Neural progenitor cell (in vitro differentiated cells): ENCODE data around the gene CSTF2. TPM values are rescaled to one million over a fixed set of nuclear protein-coding genes. Genes with fewer than 3 reads are reported as not detected.

Experiments
- DNase-seq: peaks from one replicate; pipeline ENCODE4 v3.0.0-alpha.2; 2016; ENCODE audit warnings: low spot score
- H2AFZ ChIP-seq: fragments of 200-600 bp; sonication (generic); replicated peaks from 2 replicates; pipeline ENCODE4 v1.6.1; 2016; ENCODE audit warnings: antibody characterized with exemption
- H3F3A ChIP-seq: fragments of 200-600 bp; sonication (generic); 2 replicates; pipeline ENCODE4 v1.6.1; 2016; ENCODE audit warnings: antibody characterized with exemption, low read depth
- H3K27ac ChIP-seq: fragments of 200-600 bp; sonication (generic); 2 replicates; pipeline ENCODE4 v1.5.1; 2016; ENCODE audit warnings: mild to moderate bottlenecking
- H3K27me3 ChIP-seq: fragments of 200-600 bp; sonication (generic); 2 replicates; pipeline ENCODE4 v1.6.1; 2016; ENCODE audit warnings: mild to moderate bottlenecking, moderate library complexity
- H3K36me3 ChIP-seq: fragments of 200-600 bp; sonication (generic); 2 replicates; pipeline ENCODE4 v1.5.1; 2016
- H3K4me1 ChIP-seq: fragments of 200-600 bp; sonication (generic); 2 replicates; pipeline ENCODE4 v1.6.1; 2016; ENCODE audit warnings: mixed run types
- H3K4me2 ChIP-seq: fragments of 200-600 bp; sonication (generic); 2 replicates; pipeline ENCODE4 v1.6.1; 2016
- H3K4me3 ChIP-seq: fragments of 200-600 bp; sonication (generic); 2 replicates; pipeline ENCODE4 v1.5.1; 2016
- H3K79me2 ChIP-seq: fragments of 200-600 bp; sonication (generic); 2 replicates; pipeline ENCODE4 v1.6.1; 2016; ENCODE audit warnings: low read depth
- H3K9ac ChIP-seq: fragments of 200-600 bp; sonication (generic); 2 replicates; pipeline ENCODE4 v1.6.1; 2016
- H3K9me3 ChIP-seq: fragments of 200-600 bp; sonication (generic); 2 replicates; pipeline ENCODE4 v1.5.1; 2016; ENCODE audit warnings: low read depth
- H4K20me1 ChIP-seq: fragments of 200-600 bp; sonication (generic); 2 replicates; pipeline ENCODE4 v1.6.1; 2016; ENCODE audit warnings: low read depth
- H3K27ac Mint-ChIP-seq: 3 replicates; pipeline ENCODE4 v1.8.0; 2021; ENCODE audit warnings: mixed read lengths
- H3K27me3 Mint-ChIP-seq: 2 replicates; pipeline ENCODE4 v1.8.0; 2022; ENCODE audit warnings: low read depth, mild to moderate bottlenecking, inconsistent platforms, moderate library complexity, mixed read lengths; ENCODE audit not compliant: insufficient read depth
- H3K36me3 Mint-ChIP-seq: 3 replicates; pipeline ENCODE4 v1.8.0; 2021; ENCODE audit warnings: mixed read lengths
- H3K4me1 Mint-ChIP-seq: 3 replicates; pipeline ENCODE4 v1.8.0; 2021; ENCODE audit warnings: mixed read lengths
- H3K4me3 Mint-ChIP-seq: 3 replicates; pipeline ENCODE4 v1.8.0; 2021; ENCODE audit warnings: mild to moderate bottlenecking, moderate library complexity, mixed read lengths
- H3K9me3 Mint-ChIP-seq: 3 replicates; pipeline ENCODE4 v1.8.0; 2020; ENCODE audit warnings: mixed read lengths
- EZH2 ChIP-seq: fragments of 200-600 bp; sonication (generic); IDR thresholded peaks from 2 replicates; pipeline ENCODE4 v1.6.1; 2017; ENCODE audit warnings: antibody characterized with exemption, mild to moderate bottlenecking, moderate library complexity
- EZH2phosphoT487 ChIP-seq: fragments of 200-600 bp; sonication (generic); IDR thresholded peaks from 2 replicates; pipeline ENCODE4 v1.6.1; 2017; ENCODE audit warnings: antibody characterized with exemption
- total RNA-seq: library from RNA; depleted of rRNA; stranded (reverse); fragments of >200 nt; gene quantifications from 2 replicates; pipeline ENCODE4 v1.2.3, GENCODE V29; 2015; ENCODE audit warnings: low replicate concordance
- TF ChIP-seq, protein P1 (sequence below): fragments of 200-600 bp; sonication (generic); IDR thresholded peaks from 2 replicates; pipeline ENCODE4 v1.5.1; 2017; ENCODE audit warnings: antibody characterized with exemption, mild to moderate bottlenecking

The CSTF2 gene
- total RNA-seq, 1 donor from 2014 or later, result 19.8 TPM

DNA sequence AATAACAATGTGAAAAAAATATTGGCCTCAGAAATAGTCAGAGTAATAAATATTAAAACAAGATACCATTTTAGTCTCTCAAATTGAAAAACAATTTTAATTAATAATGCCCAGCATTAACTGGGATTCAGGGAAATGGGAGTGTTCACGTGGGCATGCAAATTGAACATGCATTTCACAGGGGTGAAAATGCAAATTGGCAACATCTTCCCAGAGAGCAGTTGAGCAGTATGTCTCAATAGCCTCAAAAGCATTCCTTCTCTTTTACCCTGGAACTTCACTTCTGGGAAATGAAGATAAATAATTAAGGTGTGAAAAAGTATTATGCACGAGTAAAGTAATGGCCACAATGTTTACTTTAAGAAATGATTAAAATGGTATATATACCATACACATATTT lies 32.6 kb downstream of the CSTF2 start:
- Histone ChIP-seq H3K27ac (no peak overlapping the region), H3F3A (no peaks in the 10 kb centered on the region), H3K9ac (no peak overlapping the region), H3K9me3 (no peaks in the 10 kb centered on the region), H3K4me2 (no peak overlapping the region), H3K27me3 (no peaks in the 10 kb centered on the region), H3K36me3 (no peaks in the 10 kb centered on the region), H3K4me1 (no peaks in the 10 kb centered on the region), H3K79me2 (no peaks in the 10 kb centered on the region), H4K20me1 (no peaks in the 10 kb centered on the region), H2AFZ (no peak overlapping the region), H3K4me3 (no peak overlapping the region)
- Mint-ChIP-seq H3K27me3 (no peaks in the 10 kb centered on the region), H3K36me3 (no peaks in the 10 kb centered on the region), H3K4me1 (no peaks in the 10 kb centered on the region), H3K9me3 (peaks cover 7% of the 10 kb centered on the region), H3K4me3 (no peak overlapping the region), H3K27ac (no peak overlapping the region)
- TF ChIP-seq, protein P1, sequence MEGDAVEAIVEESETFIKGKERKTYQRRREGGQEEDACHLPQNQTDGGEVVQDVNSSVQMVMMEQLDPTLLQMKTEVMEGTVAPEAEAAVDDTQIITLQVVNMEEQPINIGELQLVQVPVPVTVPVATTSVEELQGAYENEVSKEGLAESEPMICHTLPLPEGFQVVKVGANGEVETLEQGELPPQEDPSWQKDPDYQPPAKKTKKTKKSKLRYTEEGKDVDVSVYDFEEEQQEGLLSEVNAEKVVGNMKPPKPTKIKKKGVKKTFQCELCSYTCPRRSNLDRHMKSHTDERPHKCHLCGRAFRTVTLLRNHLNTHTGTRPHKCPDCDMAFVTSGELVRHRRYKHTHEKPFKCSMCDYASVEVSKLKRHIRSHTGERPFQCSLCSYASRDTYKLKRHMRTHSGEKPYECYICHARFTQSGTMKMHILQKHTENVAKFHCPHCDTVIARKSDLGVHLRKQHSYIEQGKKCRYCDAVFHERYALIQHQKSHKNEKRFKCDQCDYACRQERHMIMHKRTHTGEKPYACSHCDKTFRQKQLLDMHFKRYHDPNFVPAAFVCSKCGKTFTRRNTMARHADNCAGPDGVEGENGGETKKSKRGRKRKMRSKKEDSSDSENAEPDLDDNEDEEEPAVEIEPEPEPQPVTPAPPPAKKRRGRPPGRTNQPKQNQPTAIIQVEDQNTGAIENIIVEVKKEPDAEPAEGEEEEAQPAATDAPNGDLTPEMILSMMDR, result no peak
- TF ChIP-seq EZH2phosphoT487 (no peak), EZH2 (no peak)
- DNase-seq, result no peak

- Histone ChIP-seq H4K20me1 (no peaks in the 10 kb centered on the region), H3K4me3 (no peak overlapping the region), H3K4me2 (no peak overlapping the region), H3K9ac (no peak overlapping the region), H3K36me3 (no peaks in the 10 kb centered on the region), H3F3A (no peaks in the 10 kb centered on the region), H3K27me3 (no peaks in the 10 kb centered on the region), H3K9me3 (no peaks in the 10 kb centered on the region), H2AFZ (no peak overlapping the region), H3K79me2 (no peaks in the 10 kb centered on the region), H3K27ac (no peak overlapping the region), H3K4me1 (no peaks in the 10 kb centered on the region)
- H3K4me3 Mint-ChIP-seq, result no peak overlapping the region
- DNase-seq, result no peak
- no peak overlapping the region for H3K27ac Mint-ChIP-seq
- H3K4me1 Mint-ChIP-seq, result peaks cover 8% of the 10 kb centered on the region
- TF ChIP-seq EZH2 (no peak), EZH2phosphoT487 (no peak)
- TF ChIP-seq, protein P1, result no peak
- H3K27me3 Mint-ChIP-seq, result peaks cover 2% of the 10 kb centered on the region
- no peaks in the 10 kb centered on the region for H3K36me3 Mint-ChIP-seq
- H3K9me3 Mint-ChIP-seq, result no peaks in the 10 kb centered on the region
These were observed 43.2 kb downstream of the CSTF2 start for GRCh38 chrX:100863326-100863864.

- Mint-ChIP-seq H3K36me3 (no peaks in the 10 kb centered on the region), H3K9me3 (no peaks in the 10 kb centered on the region), H3K4me1 (peaks cover 8% of the 10 kb centered on the region), H3K27ac (no peak overlapping the region), H3K4me3 (no peak overlapping the region), H3K27me3 (peaks cover 2% of the 10 kb centered on the region)
- TF ChIP-seq EZH2 (no peak), EZH2phosphoT487 (no peak)
- TF ChIP-seq, protein P1, result no peak
- H3K4me2 ChIP-seq, result no peak overlapping the region
- no peaks in the 10 kb centered on the region for H3K79me2 ChIP-seq
- H3K27ac ChIP-seq, result no peak overlapping the region
- DNase-seq, result no peak
- H3K36me3 ChIP-seq, result no peaks in the 10 kb centered on the region
- H3K4me1 ChIP-seq, result no peaks in the 10 kb centered on the region
- no peaks in the 10 kb centered on the region for H3K9me3 ChIP-seq
- no peak overlapping the region for H2AFZ ChIP-seq
- H4K20me1 ChIP-seq, result no peaks in the 10 kb centered on the region
- H3F3A ChIP-seq, result no peaks in the 10 kb centered on the region
- no peak overlapping the region for H3K4me3 ChIP-seq
- H3K27me3 ChIP-seq, result no peaks in the 10 kb centered on the region
- no peak overlapping the region for H3K9ac ChIP-seq
These were observed 44.6 kb downstream of the CSTF2 start for GRCh38 chrX:100864657-100865391.
